GM15510 (cell line): ENCODE results near the gene HOXD11.

Source experiments
- POLR2A ChIP-seq: IDR thresholded peaks from 3 replicates; pipeline ENCODE4 v1.6.1; 2011; ENCODE audit warnings: borderline replicate concordance; ENCODE audit not compliant: insufficient read length; ENCODE audit errors: extremely low read depth

The HOXD11 gene

DNA sequence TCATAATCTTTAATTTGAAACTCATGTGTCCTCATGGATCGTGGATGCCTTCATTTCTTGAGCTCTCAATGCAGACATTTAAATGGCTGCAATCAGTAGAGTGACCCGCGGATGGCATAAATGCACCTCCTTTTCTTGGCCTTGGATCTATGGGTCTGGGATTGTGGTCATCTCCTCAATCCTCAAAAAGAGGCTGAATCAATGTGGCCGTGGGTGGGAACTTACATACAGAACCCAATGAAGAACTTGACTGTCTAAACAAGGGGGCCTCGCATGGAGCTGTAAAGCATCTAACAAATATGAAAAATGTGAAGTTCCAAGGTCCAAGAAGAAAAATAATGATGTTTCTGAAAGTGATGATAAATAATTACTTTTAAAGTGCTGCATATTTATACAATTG is 11.7 kb upstream of the HOXD11 start:
- TF ChIP-seq POLR2A, result no peak

DNA sequence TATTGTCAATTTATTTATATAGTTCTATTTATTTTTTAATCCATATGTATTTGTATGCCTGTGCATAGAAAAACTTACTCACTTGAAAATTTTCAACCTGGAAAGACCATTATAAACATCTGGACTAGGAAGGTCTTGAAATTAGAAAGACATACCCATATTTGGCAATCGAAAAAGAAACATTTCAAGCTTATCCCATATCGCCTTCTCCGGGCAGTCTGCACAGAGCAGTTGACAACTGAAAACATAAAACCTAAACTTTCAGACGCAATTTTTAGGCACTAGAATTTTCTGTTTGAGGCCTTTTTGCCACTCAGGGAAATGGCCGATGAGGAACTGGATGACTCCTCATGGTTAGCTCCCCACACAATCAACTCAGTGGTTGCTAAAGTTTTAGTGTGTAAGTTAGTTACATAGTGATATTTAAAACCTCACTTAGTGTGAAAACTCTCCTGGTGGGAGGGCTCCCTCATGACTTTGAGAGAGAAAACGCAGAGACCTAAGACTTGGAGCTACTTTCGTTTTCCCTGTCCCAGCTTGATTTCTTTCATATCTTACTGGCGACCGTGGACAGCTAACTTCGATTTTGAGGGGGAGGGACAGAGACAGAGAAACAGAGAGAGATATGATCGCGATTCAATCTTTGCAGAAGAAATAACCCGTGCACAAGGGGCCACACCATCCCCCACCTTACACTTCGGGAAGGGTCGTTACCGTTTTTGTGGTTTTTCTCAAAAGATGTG is 10.7 kb upstream of the HOXD11 start:
- TF ChIP-seq POLR2A, result no peak

DNA sequence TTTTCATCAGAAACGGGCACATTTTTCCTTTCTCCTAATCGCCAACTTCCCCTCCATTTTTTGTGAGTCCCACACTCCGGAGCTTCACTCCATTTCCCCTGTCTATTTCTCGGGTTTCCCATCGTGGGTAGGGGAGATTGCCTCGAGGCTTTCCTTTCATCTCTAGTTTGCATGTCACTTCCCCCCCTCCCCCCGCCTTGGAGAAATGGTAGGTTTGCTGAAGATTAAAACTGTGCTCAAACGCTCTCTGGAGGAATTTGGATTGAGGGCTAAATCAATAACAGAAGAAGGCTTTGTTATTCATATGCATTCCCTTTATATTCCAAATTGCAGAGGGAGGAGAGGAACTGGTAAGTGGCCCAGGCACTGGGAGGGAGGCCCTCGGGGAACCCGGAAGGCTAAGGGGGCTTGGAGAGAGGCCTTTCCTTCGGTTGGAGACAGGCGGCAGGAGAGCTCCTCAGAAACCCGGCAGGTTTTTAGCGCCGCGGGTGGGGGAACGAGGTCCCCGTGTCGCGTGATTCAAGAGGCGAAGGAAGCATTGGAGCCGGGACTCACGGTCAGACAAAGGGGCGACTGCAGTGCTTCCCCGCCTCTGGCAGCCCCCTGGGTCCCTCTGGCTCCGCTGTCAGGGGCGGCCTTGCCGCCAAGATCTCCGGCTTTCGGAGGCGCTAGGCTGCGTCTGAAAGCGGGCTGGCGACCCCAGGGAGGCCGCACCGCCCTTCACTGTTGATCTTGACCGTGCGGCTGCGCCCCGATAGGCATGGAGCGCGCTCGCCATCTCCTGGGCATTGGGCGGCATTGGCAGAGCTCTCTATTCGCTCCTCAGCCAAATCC is 9.9 kb upstream of the HOXD11 start:
- no peak for TF ChIP-seq POLR2A

DNA sequence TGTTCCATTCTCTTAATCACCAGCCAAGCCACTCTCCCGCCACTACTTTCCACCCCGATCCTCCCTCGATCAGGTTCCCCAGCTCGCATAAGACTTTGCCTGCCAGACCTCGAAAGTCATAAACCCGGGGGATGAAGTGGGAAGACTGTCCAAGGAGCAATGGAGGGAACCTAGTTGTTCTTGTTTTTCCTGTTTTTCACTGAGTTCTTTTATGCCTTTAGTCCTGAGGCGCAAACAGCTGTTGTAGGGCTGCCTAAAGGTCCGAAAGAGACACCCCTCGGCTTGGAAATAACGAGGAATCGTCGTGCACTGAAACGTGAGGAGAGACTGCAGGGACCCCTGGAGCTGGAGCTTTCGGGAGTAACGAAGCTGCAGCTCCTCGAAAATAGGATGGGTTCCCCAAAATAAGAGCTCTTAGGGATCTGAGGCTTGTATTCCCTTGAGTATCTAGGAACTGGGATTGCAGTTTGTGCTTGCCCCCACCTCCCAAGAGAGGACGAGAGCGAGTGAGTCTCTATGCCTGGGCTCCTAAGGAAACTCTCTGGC is 9.2 kb upstream of the HOXD11 start:
- TF ChIP-seq POLR2A, result no peak

- no peak for TF ChIP-seq POLR2A
Measured at GRCh38 chr2:176098366-176099158, 8.5 kb upstream of the HOXD11 start.

- no peak for TF ChIP-seq POLR2A
Measured at GRCh38 chr2:176099159-176099727, 7.8 kb upstream of the HOXD11 start.

GRCh38 chr2:176099728-176100546 is 7.1 kb upstream of the HOXD11 start, which contains the start of gene HOXD12:
Gene HOXD12 (plus strand): TSS chr2:176099795. CDS start chr2:176099802, 7 bp downstream.
- no peak for TF ChIP-seq POLR2A

GRCh38 chr2:176100547-176101140 is 6.4 kb upstream of the HOXD11 start:
- TF ChIP-seq POLR2A, result no peak

GRCh38 chr2:176101216-176101830 is 5.8 kb upstream of the HOXD11 start:
- TF ChIP-seq POLR2A, result no peak

DNA sequence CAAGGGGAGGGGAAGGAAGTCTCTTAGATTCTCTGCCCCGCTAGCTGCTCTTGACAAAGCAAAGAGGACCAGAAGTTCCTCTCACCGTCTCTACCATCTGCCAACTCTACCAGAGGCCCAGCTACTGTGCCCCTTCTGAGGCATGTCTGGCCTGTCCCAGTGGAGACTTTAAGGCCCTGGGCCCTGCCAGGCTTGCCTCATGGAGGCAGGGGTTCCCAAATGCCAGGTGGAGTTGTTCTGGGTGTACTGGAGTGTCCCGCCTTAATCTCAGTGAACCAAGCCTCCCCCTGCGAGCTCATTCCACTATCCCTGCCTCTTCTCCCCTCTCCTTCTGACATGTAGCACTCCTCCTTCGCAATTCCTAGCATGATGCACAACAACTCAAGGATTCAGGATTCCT is 5.2 kb upstream of the HOXD11 start:
- no peak for TF ChIP-seq POLR2A

DNA sequence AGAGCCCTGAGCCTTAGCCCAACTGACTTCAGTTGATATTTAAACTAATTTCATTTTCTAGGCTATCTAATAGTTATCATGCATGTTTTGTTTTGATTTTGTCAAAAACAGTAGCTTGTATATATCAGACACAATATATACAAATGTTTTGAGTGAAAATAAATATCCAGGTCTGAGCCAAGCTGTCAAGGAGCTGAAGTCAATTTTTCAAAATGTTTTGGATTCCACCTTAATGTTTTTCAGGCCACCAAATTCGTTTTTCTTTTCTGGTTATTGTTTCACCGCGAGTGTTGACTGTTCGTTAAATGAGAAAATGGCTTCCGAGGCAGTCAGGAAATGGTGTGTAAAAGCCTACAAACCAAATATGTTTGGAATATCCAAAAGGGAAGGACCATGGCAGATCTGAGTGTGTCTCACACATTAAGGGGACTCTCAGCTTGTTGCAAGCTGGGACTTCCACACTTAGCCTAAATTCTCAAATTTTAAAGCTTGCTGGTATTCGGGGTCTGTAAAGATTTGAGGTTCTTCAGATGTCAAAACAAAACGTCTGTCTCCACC is 4.7 kb upstream of the HOXD11 start:
- no peak for TF ChIP-seq POLR2A

DNA sequence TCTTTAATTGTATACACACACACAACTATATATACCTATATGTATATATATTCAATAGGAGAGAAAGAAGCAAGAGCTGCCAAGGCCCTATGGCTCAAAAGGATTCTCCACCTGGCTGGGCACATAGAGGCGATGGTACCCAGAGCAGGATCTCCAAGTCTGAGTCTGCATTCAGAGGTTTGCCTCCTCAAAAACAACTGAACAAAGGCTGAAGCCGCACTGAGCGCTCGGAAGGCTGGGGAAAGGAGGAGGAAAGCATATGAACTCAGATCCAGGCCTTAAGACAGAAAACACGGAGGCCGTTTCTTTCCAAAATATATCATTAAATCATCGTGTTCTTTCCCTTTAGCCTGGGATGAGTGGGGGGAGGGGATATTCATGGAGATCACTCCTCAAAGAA is 3.9 kb upstream of the HOXD11 start:
- no peak for TF ChIP-seq POLR2A
